HEK293 (cell line): ENCODE measurements around the gene VLDLR.
A peak's percentile ranks its signal among the peaks of the same experiment; 100 is the strongest.

Experiments used
- CTCF ChIA-PET: fragments of 350-600 bp; formaldehyde crosslinking; extraction: SDS; loops from one replicate; lab custom pipeline; 2021; ENCODE audit warnings: antibody characterized with exemption; lab: Yijun Ruan, JAX
- POLR2A ChIA-PET: fragments of 300-600 bp; formaldehyde crosslinking; extraction: SDS; loops from one replicate; lab custom pipeline; 2020; ENCODE audit warnings: antibody characterized with exemption, inconsistent platforms; lab: Yijun Ruan, JAX
- H3K27ac ChIP-seq: fragments of 200-500 bp; sonication (Bioruptor generic); 2 replicates; pipeline ENCODE4 v1.5.1; 2014; ENCODE audit warnings: low read depth, low read length, control low read depth, inconsistent platforms; ENCODE audit errors: extremely low read depth
- H3K36me3 ChIP-seq, 2 experiments: fragments of 200-500 bp in 1 of 2; sonication (Bioruptor generic) in 1 of 2; 1 replicate in 1 of 2; 2 replicates in 1 of 2; pipeline ENCODE4 v1.5.1; 2014 to 2017; ENCODE audit warnings: inconsistent platforms in 2 of 2, low read length in 2 of 2; ENCODE audit not compliant: control insufficient read depth in 2 of 2, insufficient read depth in 1 of 2
- H3K4me1 ChIP-seq: fragments of 200-500 bp; sonication (Bioruptor generic); 2 replicates; pipeline ENCODE4 v1.5.1; 2014; ENCODE audit warnings: mild to moderate bottlenecking, low read length, inconsistent platforms; ENCODE audit not compliant: control insufficient read depth, insufficient read depth
- H3K4me3 ChIP-seq: 2 replicates; pipeline ENCODE4 v1.5.1; 2011; ENCODE audit warnings: low read depth, mild to moderate bottlenecking, control low read depth, low read length, moderate library complexity
- H3K9me3 ChIP-seq: fragments of 200-500 bp; sonication (Bioruptor generic); 2 replicates; pipeline ENCODE4 v1.5.1; 2014; ENCODE audit warnings: low read depth, low read length, inconsistent platforms; ENCODE audit not compliant: control insufficient read depth, insufficient read depth
- ZBTB11 ChIP-seq: fragments of 450-650 bp; formaldehyde crosslinking; conservative IDR thresholded peaks from 2 replicates; pipeline ENCODE4 v1.5.1; 2016; ENCODE audit warnings: low read depth, missing biosample characterization, missing genetic modification characterization
- ZNF121 ChIP-seq: fragments of 450-650 bp; formaldehyde crosslinking; IDR thresholded peaks from 2 replicates; pipeline ENCODE4 v1.5.1; 2016; ENCODE audit warnings: missing biosample characterization, missing genetic modification characterization
- ZNF362 ChIP-seq: fragments of 450-650 bp; formaldehyde crosslinking; IDR thresholded peaks from 2 replicates; pipeline ENCODE4 v1.5.1; 2016; ENCODE audit warnings: missing biosample characterization, missing genetic modification characterization
- ZNF433 ChIP-seq: fragments of 450-650 bp; formaldehyde crosslinking; IDR thresholded peaks from 2 replicates; pipeline ENCODE4 v1.5.1; 2016; ENCODE audit warnings: missing biosample characterization, missing genetic modification characterization, low read depth
- ZNF449 ChIP-seq: fragments of 450-650 bp; formaldehyde crosslinking; IDR thresholded peaks from 2 replicates; pipeline ENCODE4 v1.5.1; 2017; ENCODE audit warnings: missing biosample characterization, mild to moderate bottlenecking, missing genetic modification characterization, moderate library complexity
- ZNF488 ChIP-seq: fragments of 450-650 bp; formaldehyde crosslinking; IDR thresholded peaks from 2 replicates; pipeline ENCODE4 v1.5.1; 2016; ENCODE audit warnings: missing biosample characterization, missing genetic modification characterization
- ZNF585B ChIP-seq: fragments of 450-650 bp; formaldehyde crosslinking; IDR thresholded peaks from 2 replicates; pipeline ENCODE4 v1.5.1; 2016; ENCODE audit warnings: missing biosample characterization, missing genetic modification characterization
- ZNF626 ChIP-seq: fragments of 450-650 bp; sonication (Bioruptor Pico); formaldehyde crosslinking; IDR thresholded peaks from 2 replicates; pipeline ENCODE4 v1.5.1; 2018; ENCODE audit warnings: missing biosample characterization, missing genetic modification characterization, inconsistent platforms
- ZNF660 ChIP-seq: fragments of 450-650 bp; IDR thresholded peaks from 2 replicates; pipeline ENCODE4 v1.5.1; 2018; ENCODE audit warnings: missing biosample characterization, mild to moderate bottlenecking, missing genetic modification characterization

Gene VLDLR

GRCh38 chr9:2664174-2665065 lies 42.8 kb downstream of the VLDLR start:
- ChIA-PET POLR2A (no interaction called here), CTCF (interaction anchor here (0.5 to 0.6 kb wide), 2 partner anchors 919 to 1049 kb away, joined by 4 read pairs; no protein-coding TSS in a partner anchor)
- no peaks in the 10 kb centered on the region for H3K9me3 ChIP-seq
- no peak overlapping the region for H3K27ac ChIP-seq
- H3K4me3 ChIP-seq = no peak overlapping the region
- no peaks in the 10 kb centered on the region for H3K4me1 ChIP-seq
- TF ChIP-seq ZNF626 (tag by site-specific recombination) (no peak), ZNF449 (peak; percentile 67), ZNF660 (tag by site-specific recombination) (peak; percentile 75; the same call in 1 of the 2 replicates)
- H3K36me3 ChIP-seq = no peaks in the 10 kb centered on the region

GRCh38 chr9:2666569-2666968 lies 45.0 kb downstream of the VLDLR start:
- Histone ChIP-seq H3K4me3 (no peak overlapping the region), H3K36me3 (no peaks in the 10 kb centered on the region), H3K4me1 (no peaks in the 10 kb centered on the region), H3K9me3 (no peaks in the 10 kb centered on the region), H3K27ac (no peak overlapping the region)
- TF ChIP-seq ZNF121 (tag by site-specific recombination) = no peak
- TF ChIP-seq ZNF585B = peak; percentile 67
- POLR2A ChIA-PET = no interaction called here
- CTCF ChIA-PET = interaction anchor here (1.0 to 1.2 kb wide), 3 partner anchors 8 to 62 kb away, joined by 3 to 4 read pairs (median 4); no protein-coding TSS in a partner anchor

GRCh38 chr9:2673161-2673560 lies 51.6 kb downstream of the VLDLR start:
- H3K9me3 ChIP-seq = no peaks in the 10 kb centered on the region
- no peak overlapping the region for H3K27ac ChIP-seq
- TF ChIP-seq ZNF362 (tag by site-specific recombination) = no peak
- TF ChIP-seq ZNF433 (tag by site-specific recombination) = no peak
- TF ChIP-seq ZNF585B = no peak
- TF ChIP-seq ZBTB11 (tag by site-specific recombination) = no peak
- TF ChIP-seq ZNF488 (tag by site-specific recombination) = no peak
- ChIA-PET CTCF (no interaction called here), POLR2A (no interaction called here)
- no peaks in the 10 kb centered on the region for H3K36me3 ChIP-seq
- no peak overlapping the region for H3K4me3 ChIP-seq
- no peaks in the 10 kb centered on the region for H3K4me1 ChIP-seq
